ENCODE data around the gene GPRASP3. TPM values are rescaled to one million over a fixed set of nuclear protein-coding genes. Genes with fewer than 3 reads are reported as not detected.

The GPRASP3 gene
- total RNA-seq, 2 donors from 2014 or later = 7.4 to 16.4 TPM

GRCh38 chrX:102745513-102745856 is 24.9 kb downstream of the GPRASP3 start:
- Mint-ChIP-seq H3K36me3 (ENCODE audit: low read depth) (no peaks in the 10 kb centered on the region), H3K9me3 (peaks cover 40% of the 10 kb centered on the region), H3K27ac (no peak overlapping the region), H3K4me1 (no peaks in the 10 kb centered on the region), H3K27me3 (ENCODE audit: insufficient read depth) (no peaks in the 10 kb centered on the region), H3K4me3 (peak overlapping the region; percentile 75)
- no peaks in the 10 kb centered on the region for H3K27me3 ChIP-seq (ENCODE audit: control insufficient read depth, insufficient read depth, low read length, poor library complexity, severe bottlenecking)
- no peaks in the 10 kb centered on the region for H3K9me3 ChIP-seq (ENCODE audit: control insufficient read depth, low read length)
- DNase-seq = no peak
- H3K4me1 ChIP-seq (ENCODE audit: control insufficient read depth, insufficient read depth, low read length) = no peaks in the 10 kb centered on the region
- H3K4me3 ChIP-seq (ENCODE audit: low read length) = no peak overlapping the region
- WGBS, 2 experiments (ENCODE audit: insufficient coverage in 1 of 2, insufficient read length in 1 of 2) = 11% methylated on average over 10 of the region's 14 CpGs; no CpG with 5 or more reads in 1 of the 2 experiments
- H3K27ac ChIP-seq (ENCODE audit: low read depth, low read length) = no peak overlapping the region
- no peaks in the 10 kb centered on the region for H3K36me3 ChIP-seq (ENCODE audit: control insufficient read depth, insufficient read depth, low read length)
- TF ChIP-seq CTCF (conservative IDR thresholded peaks at IDR 0.05) = no peak
- no peak overlapping the region for H3K9ac ChIP-seq (ENCODE audit: extremely low read depth, low read length, poor library complexity, severe bottlenecking)

DNA sequence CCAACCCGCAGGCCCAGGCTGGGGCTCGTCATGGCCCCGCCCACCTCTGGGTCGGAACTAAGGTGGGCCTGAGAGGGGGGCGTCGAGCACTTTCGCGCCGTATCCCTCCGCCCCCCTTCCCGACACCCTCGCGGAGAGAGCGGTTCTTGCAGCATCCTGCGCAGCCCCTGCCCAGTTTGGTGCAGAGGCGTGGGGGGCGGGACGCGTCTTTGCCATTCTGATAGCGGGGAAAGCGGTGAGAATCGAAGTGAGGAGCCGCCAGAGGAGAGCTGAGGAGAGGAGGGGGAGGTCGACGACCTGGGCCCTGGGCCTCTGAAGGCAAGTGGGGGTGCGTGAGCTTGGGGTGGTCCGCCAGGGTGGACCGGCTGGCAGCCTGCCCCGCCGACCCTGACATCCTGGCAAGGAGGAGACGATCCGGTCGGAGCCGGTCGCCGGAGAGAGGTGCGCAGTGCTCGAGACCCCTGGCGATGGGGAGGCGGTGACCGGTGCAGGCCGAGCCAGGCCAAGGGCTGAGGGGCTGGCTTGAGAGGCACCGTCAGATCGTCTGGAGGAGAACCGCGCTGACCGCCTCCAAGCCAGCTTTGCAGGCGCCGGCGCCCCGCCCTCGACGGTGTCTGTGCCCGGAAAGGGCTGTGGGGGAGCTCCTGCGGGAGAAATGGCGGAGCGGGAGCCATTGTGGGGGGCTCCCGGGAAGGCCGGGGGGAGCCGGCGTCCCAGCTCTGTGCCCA is 25.5 kb downstream of the GPRASP3 start:
- Mint-ChIP-seq H3K4me1 (no peaks in the 10 kb centered on the region), H3K27ac (no peak overlapping the region), H3K36me3 (ENCODE audit: low read depth) (no peaks in the 10 kb centered on the region), H3K27me3 (ENCODE audit: insufficient read depth) (no peaks in the 10 kb centered on the region), H3K4me3 (peak overlapping the region; percentile 75), H3K9me3 (peaks cover 41% of the 10 kb centered on the region)
- no peaks in the 10 kb centered on the region for H3K36me3 ChIP-seq (ENCODE audit: control insufficient read depth, insufficient read depth, low read length)
- peak overlapping the region; percentile 34 for H3K9ac ChIP-seq (ENCODE audit: extremely low read depth, low read length, poor library complexity, severe bottlenecking)
- no peaks in the 10 kb centered on the region for H3K4me1 ChIP-seq (ENCODE audit: control insufficient read depth, insufficient read depth, low read length)
- H3K9me3 ChIP-seq (ENCODE audit: control insufficient read depth, low read length) = no peaks in the 10 kb centered on the region
- no peak overlapping the region for H3K27ac ChIP-seq (ENCODE audit: low read depth, low read length)
- 2 to 14% methylated on average over 4 to 60 of the region's 61 CpGs for WGBS, 2 experiments (ENCODE audit: insufficient coverage in 1 of 2, insufficient read length in 1 of 2)
- TF ChIP-seq CTCF (conservative IDR thresholded peaks at IDR 0.05) = no peak
- H3K4me3 ChIP-seq (ENCODE audit: low read length) = peak overlapping the region; percentile 80
- no peaks in the 10 kb centered on the region for H3K27me3 ChIP-seq (ENCODE audit: control insufficient read depth, insufficient read depth, low read length, poor library complexity, severe bottlenecking)
- DNase-seq = peak; percentile 78

GRCh38 chrX:102765217-102765616 is 44.7 kb downstream of the GPRASP3 start:
- no peaks in the 10 kb centered on the region for H3K9me3 ChIP-seq (ENCODE audit: control insufficient read depth, low read length)
- Mint-ChIP-seq H3K4me3 (no peak overlapping the region), H3K4me1 (peaks cover 2% of the 10 kb centered on the region), H3K9me3 (peaks cover 46% of the 10 kb centered on the region), H3K36me3 (ENCODE audit: low read depth) (no peaks in the 10 kb centered on the region), H3K27me3 (ENCODE audit: insufficient read depth) (no peaks in the 10 kb centered on the region), H3K27ac (no peak overlapping the region)
- 93% methylated on average over 2 of the region's 2 CpGs; no CpG with 5 or more reads in 1 of the 2 experiments for WGBS, 2 experiments (ENCODE audit: insufficient coverage in 1 of 2, insufficient read length in 1 of 2)
- H3K27me3 ChIP-seq (ENCODE audit: control insufficient read depth, insufficient read depth, low read length, poor library complexity, severe bottlenecking) = no peaks in the 10 kb centered on the region
- H3K27ac ChIP-seq (ENCODE audit: low read depth, low read length) = no peak overlapping the region
- no peak overlapping the region for H3K4me3 ChIP-seq (ENCODE audit: low read length)
- no peak overlapping the region for H3K9ac ChIP-seq (ENCODE audit: extremely low read depth, low read length, poor library complexity, severe bottlenecking)
- H3K36me3 ChIP-seq (ENCODE audit: control insufficient read depth, insufficient read depth, low read length) = no peaks in the 10 kb centered on the region
- TF ChIP-seq CTCF (conservative IDR thresholded peaks at IDR 0.05) = no peak
- DNase-seq = no peak
- H3K4me1 ChIP-seq (ENCODE audit: control insufficient read depth, insufficient read depth, low read length) = no peaks in the 10 kb centered on the region
